Esophagus squamous epithelium (tissue), 5 donors: ENCODE results near the gene ITGB3. TPM values are rescaled to one million over a fixed set of nuclear protein-coding genes. Genes with fewer than 3 reads are reported as not detected.

Experiments used
- DNase-seq: peaks from one replicate; lab custom pipeline; 2025; lab: John Stamatoyannopoulos, UW
- H3K27ac ChIP-seq, 4 donors: fragments of 200-600 bp; sonication (generic); one replicate each; pipeline ENCODE4 v1.5.1; 2016 to 2019; ENCODE audit warnings: mild to moderate bottlenecking in 1 of 4
- H3K27me3 ChIP-seq, 4 donors: fragments of 200-600 bp; sonication (generic); 1 replicate in 3 of 4; 2 replicates in 1 of 4; pipeline versions ENCODE4 v1.5.1 to v1.6.0; 2017 to 2021; ENCODE audit warnings: antibody characterized with exemption in 1 of 4
- H3K36me3 ChIP-seq, 3 donors: fragments of 200-600 bp; sonication (generic); one replicate each; pipeline ENCODE4 v1.5.1; 2016 to 2019
- H3K4me1 ChIP-seq, 3 donors: fragments of 200-600 bp; sonication (generic); one replicate each; pipeline ENCODE4 v1.5.1; 2017 to 2019
- H3K4me3 ChIP-seq, 4 donors: fragments of 200-600 bp; sonication (generic); 1 replicate in 3 of 4; 2 replicates in 1 of 4; pipeline ENCODE4 v1.5.1; 2016 to 2019; ENCODE audit warnings: mild to moderate bottlenecking in 2 of 4, moderate library complexity in 1 of 4
- H3K9me3 ChIP-seq, 3 donors: fragments of 200-600 bp; sonication (generic); one replicate each; pipeline ENCODE4 v1.5.1; 2016 to 2019
- POLR2A ChIP-seq, 4 donors: fragments of 450-650 bp; IDR thresholded peaks; one replicate each; pipeline ENCODE4 v1.6.1; 2017; ENCODE audit warnings: antibody characterized with exemption in 4 of 4, mild to moderate bottlenecking in 4 of 4, moderate library complexity in 3 of 4
- WGBS, 2 donors: methylation state at CpG; one replicate each; pipeline ENCODE4 v1.1.5; 2018; 5-methylcytosine and 5-hydroxymethylcytosine counted together
- intact Hi-C: fragments of 100-400 bp; cut with DNase I; formaldehyde crosslinking; loops from one replicate; pipeline ENCODE4 v1.15.0; 2022
- total RNA-seq, 4 donors: library from RNA; depleted of rRNA; stranded (reverse); fragments of >200 nt; gene quantifications; one replicate each; pipeline ENCODE4 v1.1.0, GENCODE V29; 2016
- TF ChIP-seq, protein P1 (sequence below), 6 experiments: fragments of 450-650 bp in 4 of 6; fragments of 200-600 bp in 2 of 6; sonication (generic) in 2 of 6; IDR thresholded peaks; one replicate each; pipeline ENCODE4 v1.5.1; 2016 to 2019; ENCODE audit warnings: antibody characterized with exemption in 6 of 6, mild to moderate bottlenecking in 4 of 6, moderate library complexity in 4 of 6
- donor health status: DM: yes; HTN: yes; CAD: no.

The ITGB3 gene
- total RNA-seq, 4 donors from 2014 or later: 0.23 to 7.2 (median 2.8) TPM

DNA sequence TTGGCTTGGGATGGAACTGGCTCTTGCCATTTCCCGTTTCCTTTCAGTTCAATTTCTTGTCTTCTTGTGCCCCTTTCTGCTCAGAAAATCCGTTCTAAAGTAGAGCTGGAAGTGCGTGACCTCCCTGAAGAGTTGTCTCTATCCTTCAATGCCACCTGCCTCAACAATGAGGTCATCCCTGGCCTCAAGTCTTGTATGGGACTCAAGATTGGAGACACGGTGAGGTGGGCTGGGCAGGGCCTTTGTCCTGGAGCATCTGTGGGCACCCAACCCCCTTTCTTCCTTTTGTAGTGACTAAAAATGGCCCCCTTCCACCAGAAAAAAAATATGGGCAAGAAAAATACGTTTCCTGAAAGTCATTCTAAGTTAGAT, 37.2 kb downstream of the ITGB3 start:
- peaks cover 0 to 8% (median 0%) of the 10 kb centered on the region in 3 donors for H3K36me3 ChIP-seq
- intact Hi-C loops: no loop called here
- no peak overlapping the region for H3K27ac ChIP-seq
- 52 to 66% methylated on average over 5 of the region's 5 CpGs for WGBS, 2 donors
- no peak for TF ChIP-seq POLR2A (IDR thresholded peaks at IDR 0.05)
- TF ChIP-seq, protein P1, sequence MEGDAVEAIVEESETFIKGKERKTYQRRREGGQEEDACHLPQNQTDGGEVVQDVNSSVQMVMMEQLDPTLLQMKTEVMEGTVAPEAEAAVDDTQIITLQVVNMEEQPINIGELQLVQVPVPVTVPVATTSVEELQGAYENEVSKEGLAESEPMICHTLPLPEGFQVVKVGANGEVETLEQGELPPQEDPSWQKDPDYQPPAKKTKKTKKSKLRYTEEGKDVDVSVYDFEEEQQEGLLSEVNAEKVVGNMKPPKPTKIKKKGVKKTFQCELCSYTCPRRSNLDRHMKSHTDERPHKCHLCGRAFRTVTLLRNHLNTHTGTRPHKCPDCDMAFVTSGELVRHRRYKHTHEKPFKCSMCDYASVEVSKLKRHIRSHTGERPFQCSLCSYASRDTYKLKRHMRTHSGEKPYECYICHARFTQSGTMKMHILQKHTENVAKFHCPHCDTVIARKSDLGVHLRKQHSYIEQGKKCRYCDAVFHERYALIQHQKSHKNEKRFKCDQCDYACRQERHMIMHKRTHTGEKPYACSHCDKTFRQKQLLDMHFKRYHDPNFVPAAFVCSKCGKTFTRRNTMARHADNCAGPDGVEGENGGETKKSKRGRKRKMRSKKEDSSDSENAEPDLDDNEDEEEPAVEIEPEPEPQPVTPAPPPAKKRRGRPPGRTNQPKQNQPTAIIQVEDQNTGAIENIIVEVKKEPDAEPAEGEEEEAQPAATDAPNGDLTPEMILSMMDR (IDR thresholded peaks at IDR 0.05): no peak
- no peak overlapping the region for H3K4me3 ChIP-seq
- H3K27me3 ChIP-seq: no peaks in the 10 kb centered on the region
- H3K4me1 ChIP-seq: peaks cover 0 to 21% (median 11%) of the 10 kb centered on the region in 3 donors
- no peak for DNase-seq
- H3K9me3 ChIP-seq: no peaks in the 10 kb centered on the region

DNA sequence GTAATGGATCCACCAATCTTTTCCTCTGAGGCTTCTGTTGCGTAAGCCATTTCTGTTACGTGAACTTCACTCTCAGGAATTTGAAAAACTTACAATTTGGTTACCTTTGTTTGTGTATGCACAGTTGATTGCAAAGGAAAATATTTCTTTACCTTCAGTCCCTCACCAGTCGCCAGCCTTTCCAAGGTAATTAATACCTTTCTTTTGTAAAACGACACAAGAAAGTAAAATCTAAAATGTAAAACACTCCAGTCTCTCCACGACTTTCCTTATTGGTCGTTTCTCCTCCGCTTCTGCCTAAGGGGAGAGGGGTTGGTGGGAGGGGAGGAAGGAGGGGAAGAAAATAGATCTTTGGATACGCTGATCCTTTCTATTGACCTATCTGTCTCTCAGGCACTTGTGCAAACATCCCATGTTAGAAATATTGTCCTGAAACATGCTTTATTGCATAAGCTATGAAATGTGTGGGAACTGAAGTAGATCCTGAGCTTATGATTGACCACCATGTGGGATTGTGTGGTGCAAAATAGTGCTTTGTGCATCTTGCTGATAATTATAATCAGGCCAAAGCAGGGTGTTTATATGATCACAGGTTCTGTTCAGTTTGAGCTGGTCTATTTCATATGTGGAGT, 37.7 kb downstream of the ITGB3 start:
- Histone ChIP-seq H3K27me3 (no peaks in the 10 kb centered on the region), H3K4me3 (no peak overlapping the region), H3K9me3 (no peaks in the 10 kb centered on the region), H3K27ac (no peak overlapping the region), H3K36me3 (peaks cover 0 to 8% (median 0%) of the 10 kb centered on the region in 3 donors), H3K4me1 (peaks cover 0 to 21% (median 11%) of the 10 kb centered on the region in 3 donors)
- TF ChIP-seq, protein P1 (IDR thresholded peaks at IDR 0.05): no peak
- TF ChIP-seq POLR2A (IDR thresholded peaks at IDR 0.05): no peak
- no peak for DNase-seq
- 56 to 78% methylated on average over 8 of the region's 8 CpGs for WGBS, 2 donors
- intact Hi-C loops: no loop called here

DNA sequence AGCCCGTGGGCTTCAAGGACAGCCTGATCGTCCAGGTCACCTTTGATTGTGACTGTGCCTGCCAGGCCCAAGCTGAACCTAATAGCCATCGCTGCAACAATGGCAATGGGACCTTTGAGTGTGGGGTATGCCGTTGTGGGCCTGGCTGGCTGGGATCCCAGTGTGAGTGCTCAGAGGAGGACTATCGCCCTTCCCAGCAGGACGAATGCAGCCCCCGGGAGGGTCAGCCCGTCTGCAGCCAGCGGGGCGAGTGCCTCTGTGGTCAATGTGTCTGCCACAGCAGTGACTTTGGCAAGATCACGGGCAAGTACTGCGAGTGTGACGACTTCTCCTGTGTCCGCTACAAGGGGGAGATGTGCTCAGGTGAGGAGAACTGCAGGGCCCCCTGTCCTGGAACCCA, 38.6 kb downstream of the ITGB3 start:
- H3K4me1 ChIP-seq: peaks cover 0 to 21% (median 11%) of the 10 kb centered on the region in 3 donors
- no peaks in the 10 kb centered on the region for H3K9me3 ChIP-seq
- H3K27ac ChIP-seq: no peak overlapping the region
- 86 to 89% methylated on average over 5 to 6 of the region's 14 CpGs for WGBS, 2 donors
- H3K4me3 ChIP-seq: no peak overlapping the region
- DNase-seq: no peak
- no peak for TF ChIP-seq POLR2A (IDR thresholded peaks at IDR 0.05)
- peaks cover 0 to 8% (median 0%) of the 10 kb centered on the region in 3 donors for H3K36me3 ChIP-seq
- intact Hi-C loops: no loop called here
- H3K27me3 ChIP-seq: no peaks in the 10 kb centered on the region

DNA sequence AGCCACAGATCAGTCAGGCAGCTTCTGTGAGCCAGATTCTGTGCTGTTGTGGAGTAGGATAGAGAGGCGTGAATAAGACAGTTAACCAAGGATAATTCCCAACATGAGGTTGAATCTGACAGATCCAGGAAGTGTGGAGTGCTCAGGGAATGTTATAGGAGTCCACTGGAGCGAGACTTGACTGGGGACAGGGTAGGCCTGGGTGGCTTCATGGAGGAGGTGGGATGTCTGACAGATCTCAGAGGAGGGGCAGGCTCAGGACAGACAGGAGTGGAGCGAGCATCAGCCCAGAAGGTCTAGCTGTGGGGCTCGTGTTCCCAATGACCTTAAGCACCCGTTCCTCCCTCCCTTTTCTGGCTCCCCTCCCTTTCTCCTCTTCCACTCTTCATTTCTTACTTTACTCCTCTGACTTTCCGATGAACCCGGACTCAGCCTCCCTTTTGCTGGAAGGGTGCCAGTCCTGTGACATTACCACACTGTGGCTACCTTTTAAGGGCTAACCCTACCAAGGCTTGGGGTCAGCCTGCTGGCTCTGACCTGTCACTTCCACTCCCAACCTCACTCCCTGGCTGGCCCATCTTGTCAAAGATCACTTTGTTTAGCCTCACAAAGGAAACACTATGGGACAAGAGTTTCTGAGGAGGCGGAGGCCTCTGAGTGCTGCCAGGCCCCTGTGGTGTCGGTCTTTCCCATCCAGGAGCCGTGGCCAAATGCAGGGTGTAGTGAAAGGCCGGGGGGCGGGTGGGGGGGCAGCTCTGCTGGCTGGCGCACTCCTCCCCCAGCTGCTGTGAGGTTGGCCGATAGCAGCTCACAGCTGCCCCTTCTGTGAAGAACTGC, 41.6 kb downstream of the ITGB3 start:
- Histone ChIP-seq H3K36me3 (peaks cover 0 to 15% (median 0%) of the 10 kb centered on the region in 3 donors), H3K4me3 (no peak overlapping the region), H3K27me3 (no peaks in the 10 kb centered on the region), H3K4me1 (peaks cover 0 to 21% (median 11%) of the 10 kb centered on the region in 3 donors), H3K27ac (peak overlapping the region in 3 of 4 donors; percentile 60 to 80 (median 67)), H3K9me3 (no peaks in the 10 kb centered on the region)
- no peak for DNase-seq
- TF ChIP-seq, protein P1 (IDR thresholded peaks at IDR 0.05): no peak
- TF ChIP-seq POLR2A (IDR thresholded peaks at IDR 0.05): no peak
- intact Hi-C loops: no loop called here
- WGBS, 2 donors: 79 to 80% methylated on average over 8 to 12 of the region's 14 CpGs

DNA sequence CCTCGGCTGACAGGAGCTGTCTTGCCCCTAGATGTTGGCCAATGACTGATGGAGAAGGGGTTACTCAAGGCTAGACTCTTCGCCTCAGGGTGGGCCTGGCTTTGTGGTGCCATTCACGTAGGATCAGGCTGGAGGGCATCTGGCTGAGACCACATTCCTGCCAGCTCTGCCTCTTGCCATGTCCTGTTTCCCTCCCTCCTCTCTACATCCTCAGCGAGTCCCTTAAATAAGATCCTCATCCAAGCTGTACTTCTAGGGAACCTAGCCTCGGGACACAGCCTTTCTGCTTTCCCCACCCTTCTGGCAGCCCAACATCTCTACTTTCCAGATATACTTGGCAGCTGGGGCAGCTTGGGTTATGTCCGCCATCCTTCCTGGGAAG, 42.2 kb downstream of the ITGB3 start:
- H3K27ac ChIP-seq: peak overlapping the region in 3 of 4 donors; percentile 60 to 80 (median 67)
- TF ChIP-seq POLR2A (IDR thresholded peaks at IDR 0.05): no peak
- TF ChIP-seq, protein P1 (IDR thresholded peaks at IDR 0.05): no peak
- peaks cover 0 to 17% (median 0%) of the 10 kb centered on the region in 3 donors for H3K36me3 ChIP-seq
- intact Hi-C loops: no loop called here
- no peaks in the 10 kb centered on the region for H3K27me3 ChIP-seq
- no peaks in the 10 kb centered on the region for H3K9me3 ChIP-seq
- H3K4me1 ChIP-seq: peaks cover 0 to 21% (median 11%) of the 10 kb centered on the region in 3 donors
- WGBS, 2 donors: 71 to 77% methylated on average over 4 to 6 of the region's 6 CpGs
- H3K4me3 ChIP-seq: no peak overlapping the region
- DNase-seq: no peak
